H9 (cell line): ENCODE data around the gene SHB. TPM values are rescaled to one million over a fixed set of nuclear protein-coding genes. Genes with fewer than 3 reads are reported as not detected.
A peak's percentile ranks its signal among the peaks of the same experiment; 100 is the strongest.

ENCODE experiments used
- DNase-seq: peaks from one replicate; pipeline ENCODE4 v3.0.0-alpha.2; 2017
- H2AFZ ChIP-seq: one replicate; pipeline ENCODE4 v1.6.1; 2013; ENCODE audit warnings: mild to moderate bottlenecking, low read length, control low read depth, moderate library complexity
- H2AK5ac ChIP-seq: 2 replicates; pipeline ENCODE4 v1.6.1; 2013; ENCODE audit warnings: low read length, control low read depth, mixed read lengths; ENCODE audit not compliant: insufficient read length
- H2BK120ac ChIP-seq: one replicate; pipeline ENCODE4 v1.6.1; 2013; ENCODE audit warnings: low read depth, mild to moderate bottlenecking, low read length, control low read depth, inconsistent platforms; ENCODE audit not compliant: poor library complexity, severe bottlenecking
- H2BK12ac ChIP-seq: 2 replicates; pipeline ENCODE4 v1.6.1; 2013; ENCODE audit warnings: low read length, control low read depth, mixed read lengths, low read depth; ENCODE audit not compliant: insufficient read length
- H2BK15ac ChIP-seq: 2 replicates; pipeline ENCODE4 v1.6.1; 2013; ENCODE audit warnings: low read depth, low read length, control low read depth
- H2BK20ac ChIP-seq: one replicate; pipeline ENCODE4 v1.6.1; 2013; ENCODE audit warnings: low read depth, mild to moderate bottlenecking, low read length, control low read depth, inconsistent platforms; ENCODE audit not compliant: poor library complexity, severe bottlenecking
- H2BK5ac ChIP-seq: 2 replicates; pipeline ENCODE4 v1.6.1; 2013; ENCODE audit warnings: low read length, control low read depth, mixed read lengths; ENCODE audit not compliant: insufficient read length
- H3K14ac ChIP-seq: 2 replicates; pipeline ENCODE4 v1.6.1; 2013; ENCODE audit warnings: low read length, control low read depth; ENCODE audit not compliant: insufficient read depth
- H3K18ac ChIP-seq: 2 replicates; pipeline ENCODE4 v1.6.1; 2013; ENCODE audit warnings: low read depth, mild to moderate bottlenecking, mixed read lengths, low read length, control low read depth; ENCODE audit not compliant: insufficient read length
- H3K23ac ChIP-seq: 2 replicates; pipeline ENCODE4 v1.6.1; 2013; ENCODE audit warnings: low read length, control low read depth, mixed read lengths, low read depth; ENCODE audit not compliant: insufficient read length
- H3K23me2 ChIP-seq: 2 replicates; pipeline ENCODE4 v1.6.1; 2013; ENCODE audit warnings: low read depth, mild to moderate bottlenecking, mixed read lengths, low read length, control low read depth; ENCODE audit not compliant: insufficient read length, poor library complexity, severe bottlenecking
- H3K27ac ChIP-seq: 2 replicates; pipeline ENCODE4 v1.5.1; 2013; ENCODE audit warnings: low read length, control low read depth, mixed read lengths, low read depth; ENCODE audit not compliant: insufficient read length
- H3K27me3 ChIP-seq: 2 replicates; pipeline ENCODE4 v1.6.1; 2013; ENCODE audit warnings: low read length, control low read depth, inconsistent platforms; ENCODE audit not compliant: insufficient read depth
- H3K4ac ChIP-seq: 2 replicates; pipeline ENCODE4 v1.6.1; 2013; ENCODE audit warnings: low read depth, mild to moderate bottlenecking, control low read depth, inconsistent platforms, low read length, moderate library complexity
- H3K4me1 ChIP-seq: 2 replicates; pipeline ENCODE4 v1.6.1; 2013; ENCODE audit warnings: low read length, control low read depth, inconsistent platforms; ENCODE audit not compliant: insufficient read depth
- H3K4me2 ChIP-seq: 2 replicates; pipeline ENCODE4 v1.6.1; 2013; ENCODE audit warnings: low read length, control low read depth, mixed read lengths; ENCODE audit not compliant: insufficient read length, insufficient read depth
- H3K56ac ChIP-seq: 2 replicates; pipeline ENCODE4 v1.6.1; 2013; ENCODE audit warnings: low read depth, mild to moderate bottlenecking, mixed read lengths, low read length, control low read depth; ENCODE audit not compliant: insufficient read length
- H3K79me1 ChIP-seq: 2 replicates; pipeline ENCODE4 v1.6.1; 2013; ENCODE audit warnings: low read depth, mild to moderate bottlenecking, moderate library complexity, low read length, control low read depth, inconsistent platforms; ENCODE audit not compliant: insufficient read depth, poor library complexity, severe bottlenecking
- H3K79me2 ChIP-seq: 2 replicates; pipeline ENCODE4 v1.6.1; 2013; ENCODE audit warnings: low read length, control low read depth, inconsistent platforms; ENCODE audit not compliant: insufficient read depth
- H3K9ac ChIP-seq: 2 replicates; pipeline ENCODE4 v1.6.1; 2013; ENCODE audit warnings: low read length, control low read depth, mixed read lengths; ENCODE audit not compliant: insufficient read length; ENCODE audit errors: extremely low read depth
- H3K9me3 ChIP-seq: one replicate; pipeline ENCODE4 v1.6.1; 2013; ENCODE audit warnings: low read depth, low read length, inconsistent platforms; ENCODE audit not compliant: control insufficient read depth
- H3T11ph ChIP-seq: one replicate; pipeline ENCODE4 v1.6.1; 2013; ENCODE audit warnings: mild to moderate bottlenecking, low read length, control low read depth, inconsistent platforms
- H4K20me1 ChIP-seq: one replicate; pipeline ENCODE4 v1.6.1; 2013; ENCODE audit not compliant: control insufficient read depth, insufficient read length, insufficient read depth
- H4K5ac ChIP-seq: 2 replicates; pipeline ENCODE4 v1.6.1; 2013; ENCODE audit warnings: low read depth, mild to moderate bottlenecking, mixed read lengths, low read length, control low read depth; ENCODE audit not compliant: insufficient read length
- H4K8ac ChIP-seq: replicated peaks from 2 replicates; pipeline ENCODE4 v1.6.1; 2013; ENCODE audit warnings: low read length, control low read depth, mixed read lengths, low read depth; ENCODE audit not compliant: insufficient read length
- H4K91ac ChIP-seq: 2 replicates; pipeline ENCODE4 v1.6.1; 2013; ENCODE audit warnings: low read depth, mild to moderate bottlenecking, moderate library complexity, mixed read lengths, low read length, control low read depth; ENCODE audit not compliant: insufficient read length
- H3K27ac Mint-ChIP-seq, 3 experiments: 2 replicates in 2 of 3; 3 replicates in 1 of 3; pipeline ENCODE4 v1.8.0; 2020 to 2021; ENCODE audit warnings: mixed read lengths in 3 of 3, mild to moderate bottlenecking in 1 of 3, moderate library complexity in 1 of 3
- H3K27me3 Mint-ChIP-seq: 2 replicates; pipeline ENCODE4 v1.8.0; 2021; ENCODE audit warnings: low read depth, mild to moderate bottlenecking, moderate library complexity, mixed read lengths
- H3K36me3 Mint-ChIP-seq, 3 experiments: 2 replicates in 2 of 3; 3 replicates in 1 of 3; pipeline ENCODE4 v1.8.0; 2020 to 2021; ENCODE audit warnings: low read depth in 3 of 3, mixed read lengths in 3 of 3; ENCODE audit not compliant: insufficient read depth in 1 of 3
- H3K4me1 Mint-ChIP-seq, 2 experiments: 2 replicates each; pipeline ENCODE4 v1.8.0; 2020; ENCODE audit warnings: mixed read lengths in 2 of 2
- H3K4me3 Mint-ChIP-seq, 2 experiments: 2 replicates in 1 of 2; 3 replicates in 1 of 2; pipeline ENCODE4 v1.8.0; 2020 to 2021; ENCODE audit warnings: mild to moderate bottlenecking in 2 of 2, mixed read lengths in 2 of 2, moderate library complexity in 1 of 2
- H3K9me3 Mint-ChIP-seq, 2 experiments: 2 replicates in 1 of 2; 3 replicates in 1 of 2; pipeline ENCODE4 v1.8.0; 2020; ENCODE audit warnings: mild to moderate bottlenecking in 2 of 2, mixed read lengths in 2 of 2, moderate library complexity in 1 of 2
- WGBS: extraction: QIAGEN DNeasy Blood & Tissue Kit; methylation state at CpG from one replicate; pipeline ENCODE4 v1.1.7; 2013; ENCODE audit warnings: missing lambda C conversion rate, low lambda C conversion rate, mixed read lengths; ENCODE audit not compliant: insufficient read length; ENCODE audit errors: extremely low coverage; 5-methylcytosine and 5-hydroxymethylcytosine counted together
- total RNA-seq: library from RNA; stranded (reverse); gene quantifications from 2 replicates; pipeline ENCODE4 v1.2.1, GENCODE V29; 2021
- TF ChIP-seq, protein P1 (sequence below): fragments of 200-600 bp; sonication (generic); conservative IDR thresholded peaks from 3 replicates; pipeline ENCODE4 v1.8.0; 2021; ENCODE audit warnings: antibody characterized with exemption, mild to moderate bottlenecking

SHB gene
- total RNA-seq, 1 experiment from 2014 or later, result 14.6 TPM

DNA sequence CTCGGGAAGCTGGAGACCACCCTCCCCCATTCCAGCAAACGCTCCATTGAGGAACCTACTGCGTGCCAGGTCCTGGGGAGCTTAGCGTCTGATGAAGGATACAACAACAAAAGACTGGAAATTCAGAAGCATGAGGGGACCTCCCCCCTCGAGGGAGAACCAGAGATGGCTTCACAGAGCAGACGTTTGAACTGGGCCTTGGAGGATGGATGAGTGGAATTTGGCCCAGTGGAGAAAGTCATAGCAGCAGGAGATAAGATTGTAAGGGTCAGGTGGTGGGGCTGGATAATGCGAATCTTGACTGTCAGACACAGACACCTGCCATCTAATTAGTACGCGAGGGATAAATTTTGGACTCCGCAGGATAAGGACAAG is 163.9 kb downstream of the SHB start:
- H3K56ac ChIP-seq, result no peak overlapping the region
- peaks cover 18 to 19% of the 10 kb centered on the region in 2 experiments for H3K4me1 Mint-ChIP-seq
- no peak overlapping the region for H2AFZ ChIP-seq
- no peak overlapping the region for H3K18ac ChIP-seq
- no peak overlapping the region for H3K27ac Mint-ChIP-seq
- no peak overlapping the region for H2BK12ac ChIP-seq
- H3K23me2 ChIP-seq, result peaks cover 15% of the 10 kb centered on the region
- no peaks in the 10 kb centered on the region; the same call in 1 of the 2 replicates for H3K79me2 ChIP-seq
- no peaks in the 10 kb centered on the region for H3K9me3 Mint-ChIP-seq
- no peaks in the 10 kb centered on the region for H3K79me1 ChIP-seq
- H3K27ac ChIP-seq, result no peak overlapping the region
- no peak overlapping the region for H2BK20ac ChIP-seq
- H2BK5ac ChIP-seq, result no peak overlapping the region
- H3K14ac ChIP-seq, result no peak overlapping the region; the same call in 1 of the 2 replicates
- peak overlapping the region; percentile 78 to 92; a peak in 4 of 5 replicates for H3K4me3 Mint-ChIP-seq
- H3K36me3 Mint-ChIP-seq, result peaks cover 0 to 4% (median 0%) of the 10 kb centered on the region in 3 experiments; a peak in 3 of 7 replicates
- H4K8ac ChIP-seq, result no peak overlapping the region
- H3K27me3 ChIP-seq, result no peaks in the 10 kb centered on the region
- H2BK15ac ChIP-seq, result no peak overlapping the region
- peaks cover 27% of the 10 kb centered on the region for H3K27me3 Mint-ChIP-seq
- H3K9ac ChIP-seq, result no peak overlapping the region
- H3K9me3 ChIP-seq, result no peaks in the 10 kb centered on the region
- no peak overlapping the region for H4K5ac ChIP-seq
- no peak overlapping the region for H3K23ac ChIP-seq
- WGBS, result no CpG with 5 or more reads among the region's 10 CpGs
- no peak overlapping the region for H4K91ac ChIP-seq
- H3K4ac ChIP-seq, result no peak overlapping the region
- H4K20me1 ChIP-seq, result no peaks in the 10 kb centered on the region
- peak overlapping the region; percentile 93 for H3K4me2 ChIP-seq
- H2AK5ac ChIP-seq, result no peak overlapping the region
- H2BK120ac ChIP-seq, result no peak overlapping the region
- TF ChIP-seq, protein P1, sequence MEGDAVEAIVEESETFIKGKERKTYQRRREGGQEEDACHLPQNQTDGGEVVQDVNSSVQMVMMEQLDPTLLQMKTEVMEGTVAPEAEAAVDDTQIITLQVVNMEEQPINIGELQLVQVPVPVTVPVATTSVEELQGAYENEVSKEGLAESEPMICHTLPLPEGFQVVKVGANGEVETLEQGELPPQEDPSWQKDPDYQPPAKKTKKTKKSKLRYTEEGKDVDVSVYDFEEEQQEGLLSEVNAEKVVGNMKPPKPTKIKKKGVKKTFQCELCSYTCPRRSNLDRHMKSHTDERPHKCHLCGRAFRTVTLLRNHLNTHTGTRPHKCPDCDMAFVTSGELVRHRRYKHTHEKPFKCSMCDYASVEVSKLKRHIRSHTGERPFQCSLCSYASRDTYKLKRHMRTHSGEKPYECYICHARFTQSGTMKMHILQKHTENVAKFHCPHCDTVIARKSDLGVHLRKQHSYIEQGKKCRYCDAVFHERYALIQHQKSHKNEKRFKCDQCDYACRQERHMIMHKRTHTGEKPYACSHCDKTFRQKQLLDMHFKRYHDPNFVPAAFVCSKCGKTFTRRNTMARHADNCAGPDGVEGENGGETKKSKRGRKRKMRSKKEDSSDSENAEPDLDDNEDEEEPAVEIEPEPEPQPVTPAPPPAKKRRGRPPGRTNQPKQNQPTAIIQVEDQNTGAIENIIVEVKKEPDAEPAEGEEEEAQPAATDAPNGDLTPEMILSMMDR, result no peak
- H3K4me1 ChIP-seq, result peaks cover 4% of the 10 kb centered on the region; the same call in 1 of the 2 replicates
- no peak overlapping the region for H3T11ph ChIP-seq
- DNase-seq, result no peak
